ENCODE results near the gene KANK2. TPM values are rescaled to one million over a fixed set of nuclear protein-coding genes. Genes with fewer than 3 reads are reported as not detected.
A peak's percentile ranks its signal among the peaks of the same experiment; 100 is the strongest.

The KANK2 gene
- total and polyA plus RNA-seq, 2 of the 4 experiments (the other 2 are of a cell fraction): 104 to 176 TPM

DNA sequence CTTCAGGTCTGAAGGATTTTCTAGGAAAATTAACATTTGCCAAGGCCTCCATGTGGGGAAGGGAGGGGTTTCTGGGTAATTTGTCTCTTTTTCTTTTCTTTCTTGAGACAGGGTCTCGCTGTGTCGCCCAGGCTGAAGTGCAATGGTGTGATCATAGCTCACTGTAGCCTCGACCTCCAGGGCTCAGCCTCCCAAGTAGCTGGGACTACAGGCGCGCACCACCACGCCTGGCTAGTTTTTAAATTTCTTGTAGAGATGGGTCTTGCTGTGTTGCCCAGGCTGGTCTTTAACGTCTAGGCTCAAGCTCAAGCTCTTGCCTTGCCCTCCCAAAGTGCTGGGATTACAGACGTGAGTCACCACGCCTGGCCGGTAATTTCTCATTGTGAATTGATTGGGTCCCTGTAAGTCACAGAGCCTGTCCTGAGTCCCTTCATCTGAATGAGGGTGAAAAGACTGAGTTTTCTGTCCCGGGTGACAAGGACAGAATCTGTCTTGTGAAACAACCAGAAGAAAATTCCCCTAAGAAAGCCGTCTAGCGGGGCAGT, 31.8 kb downstream of the KANK2 start:
- WGBS, 2 experiments (ENCODE audit: extremely low coverage in 2 of 2, insufficient read length in 1 of 2): 64% methylated on average over 3 of the region's 13 CpGs; no CpG with 5 or more reads in 1 of the 2 experiments
- Histone ChIP-seq H2AFZ (replicated peaks; ENCODE audit: low read length, poor library complexity) (peak overlapping the region; percentile 9), H3K4ac (ENCODE audit: low read depth, low read length) (peak overlapping the region; percentile 52), H3K18ac (ENCODE audit: low read depth, low read length) (no peak overlapping the region; the same call in 1 of the 2 replicates), H3K27ac (ENCODE audit: insufficient read depth, low read length) (peak overlapping the region; percentile 64; the same call in 1 of the 2 replicates), H4K91ac (ENCODE audit: insufficient read depth, low read depth, low read length) (peak overlapping the region; percentile 41; the same call in 1 of the 2 replicates), H2BK15ac (ENCODE audit: low read depth, low read length) (peak overlapping the region; percentile 63; the same call in 1 of the 3 replicates), H2BK120ac (ENCODE audit: low read depth, low read length) (0 out of 2 replicates have a peak overlapping the region, but pooled peaks have one; percentile 28), H3K14ac (replicated peaks; ENCODE audit: low read depth, low read length) (peak overlapping the region; percentile 58; the same call in 1 of the 2 replicates), H2BK5ac (ENCODE audit: low read depth, low read length, poor library complexity, severe bottlenecking) (peak overlapping the region; percentile 5), H3K79me1 (ENCODE audit: low read depth in 1 of 2, low read length in 2 of 2) (peaks cover 17 to 50% of the 10 kb centered on the region in 2 experiments; a peak in 3 of 4 replicates), H4K5ac (ENCODE audit: low read depth, low read length) (peak overlapping the region; percentile 19; the same call in 1 of the 2 replicates), H2AK5ac (ENCODE audit: low read depth, low read length) (peak overlapping the region; percentile 81; the same call in 1 of the 2 replicates), H3K9me3 (ENCODE audit: control insufficient read depth, insufficient read depth, low read length) (no peaks in the 10 kb centered on the region; the same call in 1 of the 2 replicates), H3K4me2 (ENCODE audit: low read depth, low read length) (no peak overlapping the region), H3K9me1 (ENCODE audit: insufficient read depth, low read length) (peaks cover 13% of the 10 kb centered on the region), H3K56ac (ENCODE audit: extremely low read depth, insufficient read depth, low read length) (no peak overlapping the region), H3K4me1 (ENCODE audit: control insufficient read depth, insufficient read depth, low read length) (peaks cover 9% of the 10 kb centered on the region), H3K23ac (ENCODE audit: low read depth, low read length) (peak overlapping the region; percentile 58; the same call in 1 of the 2 replicates), H2BK20ac (ENCODE audit: low read depth, low read length) (no peak overlapping the region), H3K27me3 (ENCODE audit: control insufficient read depth, insufficient read depth, low read length) (no peaks in the 10 kb centered on the region), H3K4me3 (ENCODE audit: insufficient read depth, low read depth, low read length) (no peak overlapping the region), H3K36me3 (ENCODE audit: control insufficient read depth, insufficient read depth, low read length) (peaks cover 52% of the 10 kb centered on the region), H4K8ac (ENCODE audit: low read depth in 2 of 2, low read length in 2 of 2) (peak overlapping the region in 1 of 2 experiments; percentile 37; a peak in 3 of 4 replicates), H3K9ac (ENCODE audit: low read depth, low read length) (no peak overlapping the region), H2AK9ac (replicated peaks; ENCODE audit: low read depth, low read length, poor library complexity) (peak overlapping the region; percentile 79), H4K20me1 (ENCODE audit: insufficient read depth, low read length) (no peaks in the 10 kb centered on the region)
- POLR2A ChIA-PET (ENCODE audit: unreplicated experiment): no interaction called here
- in situ Hi-C loops (cut with MboI; ENCODE audit: low sequenced_read_pairs) (no loop called here), intact Hi-C loops (cut with micrococcal nuclease) (no loop called here), dilution Hi-C loops (cut with HindIII; ENCODE audit: low sequenced_read_pairs, unreplicated experiment) (no loop called here)
- CTCF ChIA-PET: no interaction called here
- no peak for ATAC-seq (ENCODE audit: low read depth)
- BruUV-seq (replicated peaks): TSS peak; percentile 82
- TF ChIP-seq POLR2A (IDR thresholded peaks at IDR 0.05; ENCODE audit: low read depth, low read length): no peak
- no peak for TF ChIP-seq RCOR1 (IDR thresholded peaks at IDR 0.05; ENCODE audit: insufficient replicate concordance, low read length)
- no peak for TF ChIP-seq MXI1 (IDR thresholded peaks at IDR 0.05; ENCODE audit: borderline replicate concordance, low read depth, low read length)
- TF ChIP-seq NFE2L2 (IDR thresholded peaks at IDR 0.05; ENCODE audit: low read depth, low read length): no peak
- TF ChIP-seq CHD1 (IDR thresholded peaks at IDR 0.05; ENCODE audit: low read depth, low read length): no peak
- TF ChIP-seq ELK1 (IDR thresholded peaks at IDR 0.05; ENCODE audit: borderline replicate concordance, low read depth, low read length): no peak
- TF ChIP-seq CEBPB (IDR thresholded peaks at IDR 0.05; ENCODE audit: low read depth, low read length): no peak
- no peak for TF ChIP-seq BHLHE40 (IDR thresholded peaks at IDR 0.05; ENCODE audit: low read depth, low read length)
- TF ChIP-seq RAD21 (IDR thresholded peaks at IDR 0.05; ENCODE audit: low read length): no peak
- TF ChIP-seq USF2 (IDR thresholded peaks at IDR 0.05; ENCODE audit: low read depth, low read length): no peak
- DNase-seq: no peak

Data from IMR-90 (cell line).